K562 (cell line): ENCODE data around the gene PRODH2.

ENCODE experiments used
- BRCA1 ChIP-seq, 2 experiments: fragments of 450-650 bp in 1 of 2; sonication (generic) in 1 of 2; formaldehyde crosslinking in 1 of 2; IDR thresholded peaks; 2 replicates each; pipeline versions ENCODE4 v1.5.0 to v1.6.1; 2017 to 2020; ENCODE audit warnings: mild to moderate bottlenecking in 1 of 2, missing genetic modification reagents in 1 of 2
- CREBBP ChIP-seq: IDR thresholded peaks from one replicate; pipeline ENCODE4 v1.6.1; 2012; ENCODE audit warnings: low read depth, mild to moderate bottlenecking, control low read depth, inconsistent platforms, low read length
- FOXP1 ChIP-seq: sonication (generic); formaldehyde crosslinking; IDR thresholded peaks from 2 replicates; pipeline ENCODE4 v1.8.0; 2022; ENCODE audit warnings: mild to moderate bottlenecking, missing genetic modification reagents
- MEF2D ChIP-seq: conservative IDR thresholded peaks from 2 replicates; pipeline ENCODE4 v1.6.1; 2016; ENCODE audit warnings: low read depth, missing genetic modification characterization, missing compliant biosample characterization
- PRDM10 ChIP-seq: fragments of 450-650 bp; IDR thresholded peaks from 2 replicates; pipeline ENCODE4 v1.6.1; 2018; ENCODE audit not compliant: partially characterized antibody
- RCOR1 ChIP-seq, 2 experiments: IDR thresholded peaks; 2 replicates each; pipeline ENCODE4 v1.6.1; 2012; ENCODE audit warnings: low read depth in 2 of 2, low read length in 2 of 2, borderline replicate concordance in 1 of 2, improper control_type of control experiment in 1 of 2
- SP2 ChIP-seq: IDR thresholded peaks from 2 replicates; pipeline ENCODE4 v1.6.1; 2011; ENCODE audit warnings: mild to moderate bottlenecking, low read depth, low read length, moderate library complexity; ENCODE audit not compliant: poor library complexity, severe bottlenecking; ENCODE audit errors: extremely low read depth
- ZNF785 ChIP-seq: fragments of 250-450 bp; sonication (Bioruptor Pico); IDR thresholded peaks from 2 replicates; pipeline ENCODE4 v1.4.0; 2020; ENCODE audit warnings: mild to moderate bottlenecking

DNA sequence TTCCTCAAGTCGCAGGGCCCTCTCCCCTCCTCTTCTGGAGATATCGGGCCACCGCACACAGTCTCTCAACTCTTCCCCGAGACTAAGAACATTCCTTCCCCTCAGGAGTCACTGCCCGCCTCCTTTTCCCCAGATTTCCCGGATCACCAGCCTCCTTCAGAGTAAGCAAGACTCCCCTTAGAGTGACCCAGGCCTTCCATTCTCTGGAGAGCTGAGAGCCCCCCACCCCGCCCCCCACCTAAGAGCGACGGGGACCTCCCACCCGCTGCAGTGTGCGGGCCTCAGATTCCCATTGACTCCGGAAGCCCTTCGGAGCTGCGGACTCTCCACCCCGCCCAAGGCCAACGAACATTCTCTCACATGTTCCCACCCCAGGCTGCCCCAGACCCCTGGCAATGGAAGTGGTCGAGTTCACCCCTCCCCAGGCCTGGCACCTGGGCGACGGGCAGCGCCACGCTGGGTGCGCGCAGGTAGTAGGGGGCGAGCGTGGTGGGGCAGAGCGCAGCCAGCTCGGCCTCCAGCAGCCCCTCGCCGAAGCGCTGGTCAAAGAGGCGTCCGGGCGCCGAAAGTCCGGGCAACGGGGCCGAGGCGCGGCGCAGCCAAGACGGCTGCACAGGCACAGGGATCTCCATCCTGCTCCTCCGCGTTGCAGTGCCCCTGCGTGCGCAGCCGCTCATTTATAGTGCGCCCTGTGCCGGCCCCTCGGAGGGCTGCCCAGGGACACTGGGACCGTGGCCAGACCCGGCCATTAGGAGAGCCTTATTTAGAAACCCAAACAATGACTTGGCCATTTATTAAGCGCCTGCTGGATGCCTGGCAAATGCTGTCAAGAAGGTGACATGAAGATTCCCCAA, 56.0 kb downstream of the PRODH2 start, which contains the start of gene HSPB6:
- TF ChIP-seq ZNF785 (CRISPR knock-in tag) (no peak), RCOR1 (IDR thresholded peaks at IDR 0.05; ENCODE audit: borderline replicate concordance in 1 of 2, low read depth in 2 of 2, low read length in 2 of 2) (no peak), SP2 (no peak), CREBBP (no peak), BRCA1 (IDR thresholded peaks at IDR 0.05) (no peak), BRCA1 (CRISPR knock-in tag; IDR thresholded peaks at IDR 0.05) (no peak), MEF2D (tag) (no peak), FOXP1 (CRISPR knock-in tag) (no peak), PRDM10 (no peak)
